ENCODE measurements around the gene SLC26A1.
"Not testable (repeated sequence)": the region's sequence is repeated elsewhere in the genome, so short reads cannot be mapped to it uniquely, and the experiment has no call there.

SLC26A1 gene

GRCh38 chr4:947491-947971 is 45.7 kb downstream of the SLC26A1 start:
- no peak for DNase-seq (ENCODE audit: extremely low spot score)
- ChIA-PET POLR2A (no interaction called here), CTCF (no interaction called here)
- TF ChIP-seq CTCF (IDR thresholded peaks at IDR 0.05; ENCODE audit: control extremely low read depth, extremely low read depth, low read depth, missing control alignments), result no peak

- no peak for TF ChIP-seq CTCF (IDR thresholded peaks at IDR 0.05; ENCODE audit: control extremely low read depth, extremely low read depth, low read depth, missing control alignments)
- DNase-seq (ENCODE audit: extremely low spot score), result no peak
- CTCF ChIA-PET, result no interaction called here
- POLR2A ChIA-PET, result no interaction called here
Observed at GRCh38 chr4:946517-947471, 46.4 kb downstream of the SLC26A1 start.

- ChIA-PET POLR2A (no interaction called here), CTCF (no interaction called here)
- TF ChIP-seq CTCF (IDR thresholded peaks at IDR 0.05; ENCODE audit: control extremely low read depth, extremely low read depth, low read depth, missing control alignments), result no peak
- DNase-seq (ENCODE audit: extremely low spot score), result no peak
Observed at GRCh38 chr4:946103-946450, 47.1 kb downstream of the SLC26A1 start.

GRCh38 chr4:945274-946102 is 47.7 kb downstream of the SLC26A1 start:
- CTCF ChIA-PET, result no interaction called here
- no peak for TF ChIP-seq CTCF (IDR thresholded peaks at IDR 0.05; ENCODE audit: control extremely low read depth, extremely low read depth, low read depth, missing control alignments)
- DNase-seq (ENCODE audit: extremely low spot score), result no peak
- POLR2A ChIA-PET, result no interaction called here

GRCh38 chr4:939508-939907 is 53.7 kb downstream of the SLC26A1 start:
- POLR2A ChIA-PET; DNase-seq (ENCODE audit: extremely low spot score): not testable (repeated sequence)
- CTCF ChIA-PET, result interaction anchor here (1.2 kb wide), 1 partner anchor 30 kb away, joined by 3 read pairs; no protein-coding TSS in a partner anchor
